Measurements from ENCODE around the gene GLI3. TPM values are rescaled to one million over a fixed set of nuclear protein-coding genes. Genes with fewer than 3 reads are reported as not detected.

GLI3 gene
- total RNA-seq, 4 donors from 2014 or later: 23.1 to 41.3 (median 24.6) TPM

DNA sequence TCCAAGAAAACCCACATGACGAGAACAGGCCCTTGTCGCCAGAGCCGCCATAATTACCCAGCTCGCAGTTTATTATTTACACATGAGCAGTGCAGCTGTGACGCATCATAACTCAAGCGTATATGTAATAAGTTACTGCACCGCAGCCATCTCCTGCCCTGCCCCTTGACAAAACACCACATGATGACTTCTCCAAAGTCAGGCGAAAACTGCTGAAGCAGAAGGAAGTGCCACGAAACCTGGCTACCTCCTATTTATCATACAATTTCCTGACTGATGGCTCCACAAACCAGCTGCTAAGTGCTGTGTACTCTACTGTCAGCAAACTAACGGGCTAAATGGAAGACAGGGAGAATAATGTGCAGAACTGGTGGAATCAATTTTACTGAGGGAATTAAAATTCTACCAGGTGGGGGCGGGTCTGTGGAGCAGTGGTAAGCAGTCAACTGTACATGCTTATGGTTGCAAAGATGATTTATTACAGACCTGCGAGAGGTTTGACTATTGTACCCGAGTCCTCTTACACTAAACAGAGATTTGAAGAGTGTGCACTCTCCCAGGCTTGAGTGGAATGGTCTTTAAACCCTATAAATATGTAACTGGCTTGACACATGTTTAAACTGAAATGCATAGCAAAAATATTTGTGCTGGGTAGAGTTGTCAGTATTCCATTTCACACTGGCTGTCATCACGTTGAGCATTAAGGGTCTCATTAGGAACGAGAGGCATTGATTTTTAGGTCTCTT lies 156.0 kb downstream of the GLI3 start:
- WGBS: 47% methylated on average over 15 of the region's 15 CpGs
- H3K36me3 ChIP-seq: no peaks in the 10 kb centered on the region
- H3K27me3 ChIP-seq: no peaks in the 10 kb centered on the region
- no peak overlapping the region for H3K4me3 ChIP-seq
- no peak for TF ChIP-seq POLR2AphosphoS5 (IDR thresholded peaks at IDR 0.05)
- TF ChIP-seq EP300 (IDR thresholded peaks at IDR 0.05): no peak
- no peak for TF ChIP-seq POLR2A (IDR thresholded peaks at IDR 0.05)
- TF ChIP-seq, protein P1, sequence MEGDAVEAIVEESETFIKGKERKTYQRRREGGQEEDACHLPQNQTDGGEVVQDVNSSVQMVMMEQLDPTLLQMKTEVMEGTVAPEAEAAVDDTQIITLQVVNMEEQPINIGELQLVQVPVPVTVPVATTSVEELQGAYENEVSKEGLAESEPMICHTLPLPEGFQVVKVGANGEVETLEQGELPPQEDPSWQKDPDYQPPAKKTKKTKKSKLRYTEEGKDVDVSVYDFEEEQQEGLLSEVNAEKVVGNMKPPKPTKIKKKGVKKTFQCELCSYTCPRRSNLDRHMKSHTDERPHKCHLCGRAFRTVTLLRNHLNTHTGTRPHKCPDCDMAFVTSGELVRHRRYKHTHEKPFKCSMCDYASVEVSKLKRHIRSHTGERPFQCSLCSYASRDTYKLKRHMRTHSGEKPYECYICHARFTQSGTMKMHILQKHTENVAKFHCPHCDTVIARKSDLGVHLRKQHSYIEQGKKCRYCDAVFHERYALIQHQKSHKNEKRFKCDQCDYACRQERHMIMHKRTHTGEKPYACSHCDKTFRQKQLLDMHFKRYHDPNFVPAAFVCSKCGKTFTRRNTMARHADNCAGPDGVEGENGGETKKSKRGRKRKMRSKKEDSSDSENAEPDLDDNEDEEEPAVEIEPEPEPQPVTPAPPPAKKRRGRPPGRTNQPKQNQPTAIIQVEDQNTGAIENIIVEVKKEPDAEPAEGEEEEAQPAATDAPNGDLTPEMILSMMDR (IDR thresholded peaks at IDR 0.05): no peak
- no peak for DNase-seq (ENCODE audit: low spot score in 2 of 2)
- H3K9me3 ChIP-seq: no peaks in the 10 kb centered on the region
- H3K27ac ChIP-seq: no peak overlapping the region
- H3K4me1 ChIP-seq: peaks cover 15% of the 10 kb centered on the region

GRCh38 chr7:42077271-42078135 lies 159.5 kb downstream of the GLI3 start:
- Histone ChIP-seq H3K27me3 (no peaks in the 10 kb centered on the region), H3K27ac (no peak overlapping the region), H3K36me3 (peaks cover 6% of the 10 kb centered on the region), H3K4me1 (peaks cover 13% of the 10 kb centered on the region), H3K4me3 (no peak overlapping the region), H3K9me3 (no peaks in the 10 kb centered on the region)
- whole genome bisulfite sequencing: 78% methylated on average over 9 of the region's 9 CpGs
- TF ChIP-seq, protein P1 (IDR thresholded peaks at IDR 0.05): no peak
- no peak for TF ChIP-seq EP300 (IDR thresholded peaks at IDR 0.05)
- TF ChIP-seq POLR2AphosphoS5 (IDR thresholded peaks at IDR 0.05): no peak
- no peak for TF ChIP-seq POLR2A (IDR thresholded peaks at IDR 0.05)
- DNase-seq (ENCODE audit: low spot score in 2 of 2): no peak

- TF ChIP-seq EP300 (IDR thresholded peaks at IDR 0.05) (no peak), POLR2A (IDR thresholded peaks at IDR 0.05) (no peak), POLR2AphosphoS5 (IDR thresholded peaks at IDR 0.05) (no peak)
- TF ChIP-seq, protein P1 (IDR thresholded peaks at IDR 0.05): no peak
- peaks cover 6% of the 10 kb centered on the region for H3K36me3 ChIP-seq
- no peak for DNase-seq (ENCODE audit: low spot score in 2 of 2)
- no peaks in the 10 kb centered on the region for H3K9me3 ChIP-seq
- H3K4me3 ChIP-seq: no peak overlapping the region
- H3K27ac ChIP-seq: no peak overlapping the region
- peaks cover 13% of the 10 kb centered on the region for H3K4me1 ChIP-seq
- 61% methylated on average over 2 of the region's 2 CpGs for WGBS
- H3K27me3 ChIP-seq: no peaks in the 10 kb centered on the region
These were observed 160.1 kb downstream of the GLI3 start for GRCh38 chr7:42076870-42077269.

GRCh38 chr7:42075418-42075817 lies 161.6 kb downstream of the GLI3 start:
- no peaks in the 10 kb centered on the region for H3K9me3 ChIP-seq
- H3K36me3 ChIP-seq: peaks cover 6% of the 10 kb centered on the region
- H3K4me3 ChIP-seq: no peak overlapping the region
- H3K4me1 ChIP-seq: peaks cover 26% of the 10 kb centered on the region
- H3K27ac ChIP-seq: no peak overlapping the region
- DNase-seq (ENCODE audit: low spot score in 2 of 2): no peak
- no peaks in the 10 kb centered on the region for H3K27me3 ChIP-seq
- TF ChIP-seq POLR2AphosphoS5 (IDR thresholded peaks at IDR 0.05) (no peak), EP300 (IDR thresholded peaks at IDR 0.05) (no peak), POLR2A (IDR thresholded peaks at IDR 0.05) (no peak)
- TF ChIP-seq, protein P1 (IDR thresholded peaks at IDR 0.05): no peak

DNA sequence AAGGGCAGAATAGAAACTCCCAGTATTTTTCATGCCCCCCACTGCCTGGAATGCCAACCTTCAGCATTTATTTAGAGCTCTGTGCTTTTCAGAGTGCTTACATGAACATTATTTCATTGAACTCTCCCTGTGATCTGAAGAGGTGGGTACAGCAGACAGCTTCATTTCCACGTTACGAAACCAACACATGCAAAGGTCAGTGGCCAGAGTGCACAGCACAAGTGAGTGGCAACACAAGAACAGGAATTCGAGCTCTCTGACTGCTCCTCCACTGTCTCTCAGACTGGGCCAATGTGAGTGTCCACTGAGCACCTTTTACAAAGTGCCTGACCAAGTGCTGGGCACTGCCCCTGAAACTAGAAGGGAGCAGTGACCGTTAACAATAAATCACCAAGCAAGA lies 162.9 kb downstream of the GLI3 start:
- Histone ChIP-seq H3K4me1 (peaks cover 29% of the 10 kb centered on the region), H3K9me3 (no peaks in the 10 kb centered on the region), H3K36me3 (peaks cover 6% of the 10 kb centered on the region), H3K4me3 (no peak overlapping the region), H3K27ac (no peak overlapping the region), H3K27me3 (no peaks in the 10 kb centered on the region)
- TF ChIP-seq POLR2A (IDR thresholded peaks at IDR 0.05) (no peak), POLR2AphosphoS5 (IDR thresholded peaks at IDR 0.05) (no peak), EP300 (IDR thresholded peaks at IDR 0.05) (no peak)
- TF ChIP-seq, protein P1 (IDR thresholded peaks at IDR 0.05): no peak
- WGBS: 96% methylated on average over 4 of the region's 4 CpGs
- DNase-seq (ENCODE audit: low spot score in 2 of 2): no peak

Measured in suprapubic skin (tissue), 4 donors.